Panc1 (cell line): ENCODE results near the gene CACNA2D3.

Experiments
- CTCF ChIP-seq: fragments of 450-650 bp; IDR thresholded peaks from 2 replicates; pipeline ENCODE4 v1.5.1; 2017; ENCODE audit warnings: mild to moderate bottlenecking
- POLR2AphosphoS5 ChIP-seq: IDR thresholded peaks from 2 replicates; pipeline ENCODE4 v1.6.1; 2012; ENCODE audit warnings: mild to moderate bottlenecking, low read depth, low read length, moderate library complexity
- REST ChIP-seq, 2 experiments: IDR thresholded peaks; 2 replicates each; pipeline ENCODE4 v1.6.1; 2011 to 2012; ENCODE audit warnings: low read depth in 2 of 2, control low read depth in 1 of 2, low read length in 1 of 2, mild to moderate bottlenecking in 1 of 2, moderate library complexity in 1 of 2; ENCODE audit not compliant: insufficient read depth in 1 of 2
- SIN3A ChIP-seq: IDR thresholded peaks from 2 replicates; pipeline ENCODE4 v1.6.1; 2012; ENCODE audit warnings: low read depth, mild to moderate bottlenecking, low read length, moderate library complexity, borderline replicate concordance; ENCODE audit not compliant: insufficient read depth

- no peak for TF ChIP-seq CTCF
- no peak for TF ChIP-seq POLR2AphosphoS5
- no peak for TF ChIP-seq REST (IDR thresholded peaks at IDR 0.05; ENCODE audit: insufficient read depth in 1 of 2, low read depth in 2 of 2, low read length in 1 of 2)
- TF ChIP-seq SIN3A, result no peak
Measured at GRCh38 chr3:54574906-54575617, 452.7 kb downstream of the CACNA2D3 start.
